Endothelial cell of umbilical vein (primary cell): ENCODE data around the gene DAZAP2. TPM values are rescaled to one million over a fixed set of nuclear protein-coding genes. Genes with fewer than 3 reads are reported as not detected.

Experiments used
- BruUV-seq: library from RNA; stranded (reverse); fragments of 400-500 nt; replicated peaks from 2 replicates; lab custom pipeline; 2021; lab: Mats Ljungman, UMichigan
- CTCF ChIA-PET: fragments of 300-600, 350-600 bp; sonication (Branson Sonifier 250); formaldehyde crosslinking; loops from one replicate; lab custom pipeline; 2021; ENCODE audit warnings: antibody characterized with exemption, inconsistent platforms; lab: Charles Lee
- POLR2A ChIA-PET: fragments of 300-600, 350-600 bp; sonication (Branson Sonifier 250); formaldehyde crosslinking; loops from one replicate; lab custom pipeline; 2021; ENCODE audit warnings: antibody characterized with exemption, inconsistent platforms; lab: Charles Lee
- DNase-seq: peaks from one replicate; pipeline ENCODE4 v3.0.0-alpha.2; 2011; ENCODE audit warnings: low read depth, low spot score
- FAIRE-seq: peaks from 2 replicates; lab custom pipeline; 2011; peaks lifted over from hg19 to GRCh38; lab: Jason Lieb, UNC
- H2AFZ ChIP-seq: 2 replicates; pipeline ENCODE4 v1.6.0; 2012; ENCODE audit warnings: low read depth, low read length, control low read depth, inconsistent platforms
- H3K27ac ChIP-seq: 2 replicates; pipeline ENCODE4 v1.5.1; 2011; ENCODE audit warnings: low read depth, mild to moderate bottlenecking, control low read depth, low read length, moderate library complexity; ENCODE audit not compliant: insufficient read depth
- H3K27me3 ChIP-seq, 2 experiments: 2 replicates each; pipeline versions ENCODE4 v1.6.0 to v1.6.1; 2011; ENCODE audit warnings: low read length in 2 of 2, mixed read lengths in 1 of 2; ENCODE audit not compliant: control insufficient read depth in 2 of 2, insufficient read depth in 2 of 2
- H3K36me3 ChIP-seq, 2 experiments: 2 replicates in 1 of 2; 3 replicates in 1 of 2; pipeline ENCODE4 v1.5.1; 2011; ENCODE audit warnings: low read length in 2 of 2, mild to moderate bottlenecking in 1 of 2, moderate library complexity in 1 of 2; ENCODE audit not compliant: control insufficient read depth in 2 of 2, insufficient read depth in 2 of 2; ENCODE audit errors: extremely low read depth in 1 of 2
- H3K4me1 ChIP-seq: 3 replicates; pipeline ENCODE4 v1.5.1; 2011; ENCODE audit warnings: mild to moderate bottlenecking, low read length; ENCODE audit not compliant: control insufficient read depth, insufficient read depth; ENCODE audit errors: extremely low read depth
- H3K4me2 ChIP-seq: 2 replicates; pipeline ENCODE4 v1.6.1; 2011; ENCODE audit warnings: low read length, control low read depth, mixed read lengths; ENCODE audit not compliant: insufficient read depth
- H3K4me3 ChIP-seq, 3 experiments: fragments of 200-600 bp in 1 of 3; sonication (generic), shearing (Covaris generic) in 1 of 3; replicated peaks in 1 of 3; 2 replicates each; pipeline ENCODE4 v1.5.1; 2011 to 2016; ENCODE audit warnings: control low read depth in 3 of 3, low read length in 3 of 3, mild to moderate bottlenecking in 2 of 3, inconsistent platforms in 1 of 3, low read depth in 1 of 3, moderate library complexity in 1 of 3; ENCODE audit not compliant: insufficient read depth in 1 of 3
- H3K79me2 ChIP-seq: 2 replicates; pipeline ENCODE4 v1.6.0; 2012; ENCODE audit warnings: low read length, inconsistent platforms; ENCODE audit not compliant: control insufficient read depth, insufficient read depth
- H3K9ac ChIP-seq: replicated peaks from 2 replicates; pipeline ENCODE3; 2011; ENCODE audit warnings: low read length, control low read depth; ENCODE audit not compliant: insufficient read depth; ENCODE audit errors: extremely low read depth
- H3K9me1 ChIP-seq: replicated peaks from 3 replicates; pipeline ENCODE4 v1.6.0; 2011; ENCODE audit warnings: mild to moderate bottlenecking, low read length; ENCODE audit not compliant: control insufficient read depth, insufficient read depth; ENCODE audit errors: extremely low read depth
- H3K9me3 ChIP-seq: replicated peaks from 2 replicates; pipeline ENCODE4 v1.5.1; 2012; ENCODE audit warnings: low read length, inconsistent platforms; ENCODE audit not compliant: control insufficient read depth, insufficient read depth
- H4K20me1 ChIP-seq: replicated peaks from 2 replicates; pipeline ENCODE3; 2011; ENCODE audit warnings: mild to moderate bottlenecking, low read length; ENCODE audit not compliant: control insufficient read depth, insufficient read depth; ENCODE audit errors: extremely low read depth
- EZH2 ChIP-seq: IDR thresholded peaks from 2 replicates; pipeline ENCODE4 v1.6.1; 2012; ENCODE audit warnings: borderline replicate concordance, low read depth, mild to moderate bottlenecking, moderate library complexity, low read length, inconsistent platforms; ENCODE audit not compliant: severe bottlenecking
- FOS ChIP-seq: IDR thresholded peaks from 2 replicates; pipeline ENCODE4 v1.6.1; 2011; ENCODE audit warnings: mild to moderate bottlenecking, low read length, moderate library complexity, borderline replicate concordance; ENCODE audit not compliant: insufficient read depth
- MAX ChIP-seq: IDR thresholded peaks from 2 replicates; pipeline ENCODE4 v1.6.1; 2011; ENCODE audit not compliant: insufficient read depth, insufficient read length
- MYC ChIP-seq: IDR thresholded peaks from one replicate; pipeline ENCODE4 v1.6.1; 2011; ENCODE audit warnings: mild to moderate bottlenecking, low read depth, low read length
- dilution Hi-C: fragments of 300-500 bp; cut with MboI; formaldehyde crosslinking; loops from one replicate; pipeline ENCODE4 v1.15.0; 2019; ENCODE audit warnings: low sequenced_read_pairs; ENCODE audit not compliant: extremely low pct_ligation_motif_present
- intact Hi-C: fragments of 100-400 bp; cut with micrococcal nuclease; formaldehyde crosslinking; loops from one replicate; pipeline ENCODE4 v1.10.0; 2022
- polyA plus RNA-seq, 4 experiments: library from polyadenylated mRNA; depleted of rRNA in 3 of 4; stranded (reverse) in 3 of 4; unstranded in 1 of 4; fragments of >200 nt; gene quantifications; 2 replicates each; pipeline versions ENCODE4 v1.2.1 to v1.2.3, GENCODE V29; 2011 to 2012; ENCODE audit warnings: missing spikeins in 1 of 4
- total RNA-seq: library from RNA; stranded (reverse); gene quantifications from 2 replicates; pipeline ENCODE4 v1.2.3, GENCODE V29; 2021

DAZAP2 gene
- total and polyA plus RNA-seq, 2 donors (not counting 3 experiments of a cell fraction or from before 2014, with no cell fraction given), result 177 to 497 TPM

GRCh38 chr12:51205350-51205749 lies 33.3 kb upstream of the DAZAP2 start:
- Histone ChIP-seq H3K4me1 (no peaks in the 10 kb centered on the region), H3K27ac (no peak overlapping the region), H3K36me3 (no peaks in the 10 kb centered on the region), H3K79me2 (no peaks in the 10 kb centered on the region), H2AFZ (no peak overlapping the region), H3K9me3 (no peaks in the 10 kb centered on the region), H3K9ac (no peak overlapping the region), H4K20me1 (no peaks in the 10 kb centered on the region), H3K27me3 (no peaks in the 10 kb centered on the region), H3K4me2 (no peak overlapping the region), H3K4me3 (no peak overlapping the region), H3K9me1 (no peaks in the 10 kb centered on the region)
- DNase-seq (no peak), FAIRE-seq (no peak)
- ChIA-PET CTCF (interaction anchor here (0.7 to 1.4 kb wide), 2 partner anchors 10 to 136 kb away, joined by 3 to 5 read pairs; no protein-coding TSS in a partner anchor), POLR2A (no interaction called here)
- TF ChIP-seq MYC, result no peak
- no TSS peak for BruUV-seq
- intact Hi-C loops (no loop called here), dilution Hi-C loops (no loop called here)

GRCh38 chr12:51208016-51208660 lies 30.5 kb upstream of the DAZAP2 start:
- Histone ChIP-seq H3K79me2 (no peaks in the 10 kb centered on the region), H3K27ac (no peak overlapping the region), H3K4me3 (no peak overlapping the region), H3K4me1 (no peaks in the 10 kb centered on the region), H3K9ac (no peak overlapping the region), H3K9me3 (no peaks in the 10 kb centered on the region), H3K9me1 (no peaks in the 10 kb centered on the region), H2AFZ (no peak overlapping the region), H3K36me3 (no peaks in the 10 kb centered on the region), H3K27me3 (no peaks in the 10 kb centered on the region), H4K20me1 (no peaks in the 10 kb centered on the region), H3K4me2 (no peak overlapping the region)
- POLR2A ChIA-PET, result no interaction called here
- intact Hi-C loops, result no loop called here
- no peak for DNase-seq
- BruUV-seq, result no TSS peak
- FAIRE-seq, result no peak
- dilution Hi-C loops, result no loop called here
- CTCF ChIA-PET, result no interaction called here
- TF ChIP-seq FOS, result no peak
- no peak for TF ChIP-seq MAX
- no peak for TF ChIP-seq EZH2
